GM19324 (cell line): Measurements from ENCODE around the gene SMAD3.
A peak's percentile ranks its signal among the peaks of the same experiment; 100 is the strongest.

Experiments used
- ATAC-seq: cut with Tn5 transposase; IDR thresholded peaks from one replicate; pipeline ENCODE4 v1.9.1; 2021; ENCODE audit warnings: mild to moderate bottlenecking, moderate library complexity; ENCODE audit not compliant: unreplicated experiment, low FRiP score

Gene SMAD3

DNA sequence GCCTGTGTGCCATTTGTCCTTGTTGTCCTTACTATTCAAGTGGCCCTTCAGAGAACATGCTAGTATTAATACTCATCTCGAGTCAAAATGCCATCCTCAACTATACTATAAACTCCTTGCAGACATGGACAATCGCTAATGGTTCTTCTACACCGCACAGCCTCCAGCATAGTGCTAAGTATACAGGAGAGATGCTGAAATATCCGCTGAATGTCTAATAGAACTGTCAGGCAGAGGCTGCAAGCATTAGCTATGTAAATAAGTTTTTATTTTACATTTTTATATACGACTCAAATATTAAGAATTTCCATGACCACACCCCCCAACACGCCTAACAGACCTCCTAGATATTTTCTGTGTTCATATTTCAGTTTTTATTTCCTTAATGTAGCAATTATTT lies 149.7 kb downstream of the SMAD3 start:
- ATAC-seq: no peak

DNA sequence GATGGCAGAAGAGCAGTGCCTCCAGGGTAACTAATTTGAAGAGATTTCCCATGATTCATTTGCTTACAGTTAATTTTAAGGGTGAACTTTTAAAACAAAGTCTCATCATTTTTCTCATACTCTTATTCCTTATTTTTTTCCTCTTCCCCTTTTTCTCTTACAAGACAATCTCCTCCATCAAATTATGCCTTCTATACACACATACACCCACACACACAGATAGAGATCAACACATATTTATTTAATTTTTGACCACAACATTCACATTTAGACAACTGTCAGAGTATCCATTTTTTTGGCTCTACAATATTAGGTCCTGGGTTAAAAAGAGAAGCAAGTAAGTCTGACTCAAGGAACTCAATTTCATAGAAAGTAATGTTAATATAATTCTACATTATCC lies 151.5 kb downstream of the SMAD3 start:
- ATAC-seq: no peak

DNA sequence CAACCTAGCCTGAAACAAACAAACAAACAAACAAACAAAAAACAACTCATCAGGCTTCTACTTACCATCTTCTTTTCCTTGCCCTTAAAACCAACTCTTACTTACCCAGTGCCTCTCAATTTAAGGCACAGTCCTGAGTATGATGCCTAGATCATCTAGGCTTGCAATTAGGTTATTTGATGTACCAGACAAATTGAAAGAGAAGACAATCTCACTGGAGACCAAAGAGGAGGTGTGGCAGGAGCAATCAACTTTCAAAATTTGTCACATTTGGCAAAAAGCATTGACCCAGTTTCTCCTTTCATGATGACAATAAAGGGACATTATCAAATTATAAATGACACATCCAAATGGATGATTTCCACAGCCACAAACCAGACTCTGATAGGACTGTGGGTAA lies 153.0 kb downstream of the SMAD3 start:
- ATAC-seq: no peak

DNA sequence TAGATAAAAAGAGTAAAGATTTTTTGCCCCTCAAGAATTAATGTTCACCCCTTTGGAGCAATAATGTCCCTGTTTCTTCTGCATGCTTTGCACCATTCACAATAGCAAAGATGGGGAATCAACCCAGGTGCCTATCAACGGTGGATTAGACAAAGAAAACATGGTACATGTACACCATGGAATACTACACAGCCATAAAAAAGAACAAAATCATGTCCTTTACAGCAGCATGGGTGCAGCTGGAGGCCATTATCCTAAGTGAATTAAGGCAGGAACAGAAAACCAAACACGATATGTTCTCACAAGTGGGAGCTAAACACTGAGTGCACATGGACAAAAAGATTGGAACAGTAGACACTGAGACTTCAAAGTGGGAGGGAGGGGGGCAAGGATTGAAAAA lies 153.9 kb downstream of the SMAD3 start:
- no peak for ATAC-seq

- no peak for ATAC-seq
Observed at GRCh38 chr15:67224889-67225288, 159.5 kb downstream of the SMAD3 start.

- ATAC-seq: no peak
Observed at GRCh38 chr15:67225336-67225735, 159.9 kb downstream of the SMAD3 start.

DNA sequence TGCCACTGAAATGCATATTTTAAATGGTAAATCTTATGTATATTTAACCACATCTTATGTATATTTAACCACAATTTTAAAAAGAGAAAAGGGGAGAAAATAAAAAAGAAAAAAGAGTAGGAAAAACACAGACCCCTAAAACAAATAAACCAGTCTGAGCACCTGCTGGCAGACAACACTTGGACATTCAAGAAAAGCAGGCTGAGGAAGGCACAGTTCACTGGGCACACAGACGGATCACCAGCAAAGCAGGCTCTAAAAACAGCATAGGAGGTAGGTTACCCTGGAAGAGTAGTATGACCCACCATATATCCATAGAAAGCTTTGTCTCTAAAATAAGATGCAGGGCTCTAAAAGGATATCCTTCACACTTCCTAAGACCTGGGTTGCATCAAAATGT lies 162.0 kb downstream of the SMAD3 start:
- ATAC-seq: no peak

- no peak for ATAC-seq
Observed at GRCh38 chr15:67227846-67228245, 162.4 kb downstream of the SMAD3 start.

DNA sequence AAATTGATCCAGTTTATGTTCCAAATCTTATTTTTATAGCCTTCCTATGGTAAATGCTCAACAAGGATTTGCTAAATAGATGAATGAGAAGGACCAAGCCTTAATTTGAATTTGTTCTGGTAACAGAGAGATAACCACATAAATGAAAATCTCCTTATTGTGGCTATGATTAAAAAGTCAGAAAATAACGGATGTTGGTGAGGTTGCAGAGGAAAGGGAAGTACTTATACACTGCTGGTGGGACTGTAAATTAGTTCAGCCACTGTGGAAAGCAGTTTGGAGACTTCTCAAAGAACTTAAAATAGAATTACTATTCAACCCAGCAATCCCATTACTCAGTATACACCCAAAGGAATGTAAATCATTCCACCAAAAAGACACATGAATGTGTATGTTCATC lies 162.9 kb downstream of the SMAD3 start:
- ATAC-seq: no peak

- ATAC-seq: no peak
Observed at GRCh38 chr15:67230504-67230903, 165.1 kb downstream of the SMAD3 start.

GRCh38 chr15:67232591-67232990 lies 167.2 kb downstream of the SMAD3 start:
- ATAC-seq: no peak

DNA sequence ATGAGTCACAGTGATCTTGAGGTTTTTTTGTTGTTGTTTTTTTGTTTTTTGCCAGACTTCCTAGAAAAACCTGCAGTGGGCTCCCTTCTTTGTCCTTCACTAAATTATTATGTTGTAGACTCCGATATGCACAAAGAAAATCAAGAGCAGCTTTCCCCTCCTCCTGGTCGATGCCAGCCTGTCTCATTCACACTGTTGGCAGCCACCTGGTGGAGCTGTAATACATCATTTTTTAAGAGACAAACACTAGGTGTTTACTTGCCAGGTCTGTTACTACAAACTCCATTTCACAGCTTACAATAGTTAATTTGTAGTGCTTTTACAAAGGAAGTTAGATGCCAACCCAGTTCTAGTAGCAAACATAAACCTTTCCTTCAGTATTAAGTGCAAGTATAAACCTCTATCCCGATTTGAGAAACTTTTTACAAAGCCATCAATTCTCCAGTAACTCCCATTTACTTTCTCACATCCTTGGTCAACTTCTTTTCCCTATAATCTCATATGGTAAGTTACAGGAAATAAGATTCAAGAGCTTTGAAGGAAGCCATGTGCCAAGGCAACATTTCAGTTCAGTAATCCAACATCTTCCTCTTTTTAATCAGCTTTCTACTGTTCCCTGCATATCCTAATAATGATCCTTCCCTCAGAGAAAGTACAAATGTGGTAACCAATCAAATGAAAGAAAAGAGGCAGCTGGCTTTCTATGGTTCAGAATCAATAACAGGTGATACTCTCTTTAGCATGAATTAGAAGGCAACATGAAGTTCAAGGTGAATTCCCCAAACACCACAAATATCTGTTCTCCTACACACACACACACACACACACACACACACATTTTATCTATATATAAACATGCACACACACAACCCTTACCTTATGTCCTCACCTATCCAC lies 175.1 kb downstream of the SMAD3 start:
- ATAC-seq: no peak

DNA sequence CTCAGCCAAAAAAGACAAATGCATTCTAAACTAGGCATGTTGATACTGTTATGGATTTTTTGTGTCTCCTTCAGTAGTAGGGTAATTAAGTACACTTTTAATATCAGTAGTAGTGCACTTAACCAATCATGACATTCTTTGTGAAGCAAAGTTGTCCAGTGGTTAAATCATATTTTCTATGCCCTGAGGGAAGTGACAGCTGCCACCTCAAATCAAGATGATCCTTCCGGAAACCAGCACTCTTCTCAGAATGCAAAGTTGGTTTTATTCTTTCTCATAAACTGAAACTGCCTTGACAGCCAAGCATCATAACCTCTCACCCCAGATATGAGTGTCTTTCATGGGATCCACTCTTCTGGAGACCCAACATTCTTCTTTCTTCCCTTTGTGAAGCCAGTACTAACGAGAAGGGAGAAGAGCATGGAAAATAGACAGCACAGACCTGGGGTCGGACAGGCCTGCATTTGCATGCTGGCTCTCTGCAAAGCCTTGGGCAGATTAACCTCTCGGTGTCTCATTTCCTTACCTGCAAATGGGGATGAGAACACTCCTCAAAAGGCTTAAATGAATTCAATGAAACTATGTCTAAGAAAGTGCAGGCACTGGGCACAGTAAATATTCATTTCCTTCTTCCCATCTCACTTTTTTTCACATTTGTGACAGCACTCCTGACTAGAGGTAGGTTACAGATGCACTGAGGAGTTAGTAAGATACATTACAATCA lies 175.9 kb downstream of the SMAD3 start:
- ATAC-seq: peak; percentile 54

DNA sequence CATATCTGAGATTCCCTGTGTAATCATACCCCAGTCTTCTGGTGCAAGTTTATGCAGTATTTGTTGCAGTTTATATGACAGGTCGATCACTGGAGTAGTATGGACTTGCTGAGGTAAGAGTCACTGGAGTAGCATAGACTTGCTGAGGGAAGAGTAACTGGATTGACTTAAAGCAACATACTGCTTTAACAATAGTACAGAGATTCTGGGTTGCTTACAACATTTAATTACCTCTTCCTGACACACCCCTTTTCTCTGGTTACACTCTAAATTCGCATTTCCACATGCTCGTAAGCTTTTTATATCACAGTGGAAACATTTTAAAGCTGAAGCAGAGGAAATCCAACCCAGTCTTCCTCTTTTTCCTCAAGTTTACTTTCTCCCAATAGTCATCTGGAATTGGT lies 177.3 kb downstream of the SMAD3 start:
- no peak for ATAC-seq
